Lower leg skin (tissue), 3 donors: ENCODE measurements around the gene BCL2.

Experiments used
- POLR2A ChIP-seq, 2 donors: fragments of 450-650 bp; IDR thresholded peaks; one replicate each; pipeline ENCODE4 v1.6.1; 2016 to 2017; ENCODE audit warnings: antibody characterized with exemption in 2 of 2, mild to moderate bottlenecking in 1 of 2, moderate library complexity in 1 of 2
- TF ChIP-seq, protein P1 (sequence below), 3 donors: fragments of 450-650 bp; IDR thresholded peaks; one replicate each; pipeline ENCODE4 v1.5.1; 2016; ENCODE audit warnings: antibody characterized with exemption in 3 of 3, mild to moderate bottlenecking in 3 of 3, moderate library complexity in 2 of 3

DNA sequence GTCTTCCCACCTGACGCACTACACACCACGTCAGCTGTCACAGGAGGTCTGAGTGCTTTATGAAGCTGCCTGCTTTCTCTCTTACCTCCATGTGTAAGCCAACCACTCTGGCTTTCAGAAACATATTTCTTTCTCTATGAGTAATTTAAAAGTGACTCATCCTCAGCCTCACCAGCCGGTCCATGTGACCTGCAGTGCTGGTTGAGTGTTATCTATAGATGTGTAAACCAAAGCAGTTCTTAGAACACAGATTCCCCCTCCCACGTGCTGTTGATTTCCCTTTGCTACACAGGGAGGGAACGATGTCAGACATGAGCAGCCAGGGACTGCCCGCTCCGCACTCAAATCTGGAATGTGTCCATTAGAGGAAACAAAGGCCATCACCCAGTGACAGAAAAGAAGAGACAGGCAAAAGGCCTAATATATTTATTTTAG lies 157.8 kb downstream of the BCL2 start:
- TF ChIP-seq POLR2A (IDR thresholded peaks at IDR 0.05): no peak
- TF ChIP-seq, protein P1, sequence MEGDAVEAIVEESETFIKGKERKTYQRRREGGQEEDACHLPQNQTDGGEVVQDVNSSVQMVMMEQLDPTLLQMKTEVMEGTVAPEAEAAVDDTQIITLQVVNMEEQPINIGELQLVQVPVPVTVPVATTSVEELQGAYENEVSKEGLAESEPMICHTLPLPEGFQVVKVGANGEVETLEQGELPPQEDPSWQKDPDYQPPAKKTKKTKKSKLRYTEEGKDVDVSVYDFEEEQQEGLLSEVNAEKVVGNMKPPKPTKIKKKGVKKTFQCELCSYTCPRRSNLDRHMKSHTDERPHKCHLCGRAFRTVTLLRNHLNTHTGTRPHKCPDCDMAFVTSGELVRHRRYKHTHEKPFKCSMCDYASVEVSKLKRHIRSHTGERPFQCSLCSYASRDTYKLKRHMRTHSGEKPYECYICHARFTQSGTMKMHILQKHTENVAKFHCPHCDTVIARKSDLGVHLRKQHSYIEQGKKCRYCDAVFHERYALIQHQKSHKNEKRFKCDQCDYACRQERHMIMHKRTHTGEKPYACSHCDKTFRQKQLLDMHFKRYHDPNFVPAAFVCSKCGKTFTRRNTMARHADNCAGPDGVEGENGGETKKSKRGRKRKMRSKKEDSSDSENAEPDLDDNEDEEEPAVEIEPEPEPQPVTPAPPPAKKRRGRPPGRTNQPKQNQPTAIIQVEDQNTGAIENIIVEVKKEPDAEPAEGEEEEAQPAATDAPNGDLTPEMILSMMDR (IDR thresholded peaks at IDR 0.05): no peak
